HCT116 (cell line): ENCODE results near the gene TFF1. TPM values are rescaled to one million over a fixed set of nuclear protein-coding genes. Genes with fewer than 3 reads are reported as not detected.
A peak's percentile ranks its signal among the peaks of the same experiment; 100 is the strongest.

Source experiments
- ATAC-seq: fragments of 200-7000 bp; cut with Tn5 transposase; 2 replicates; pipeline ENCODE4 v1.9.1; 2020; ENCODE audit warnings: mild to moderate bottlenecking, moderate library complexity
- BruUV-seq: library from RNA; stranded (reverse); fragments of 400-500 nt; replicated peaks from 2 replicates; lab custom pipeline; 2021; lab: Mats Ljungman, UMichigan
- CTCF ChIA-PET: fragments of 300-600 bp; sonication (Branson Sonifier 250); formaldehyde crosslinking; loops from one replicate; lab custom pipeline; 2021; ENCODE audit warnings: antibody characterized with exemption; lab: Charles Lee
- POLR2A ChIA-PET: fragments of 300-600, 350-600 bp; sonication (Branson Sonifier 250); formaldehyde crosslinking; loops from one replicate; lab custom pipeline; 2021; ENCODE audit warnings: antibody characterized with exemption; lab: Charles Lee
- RAD21 ChIA-PET, 2 experiments: fragments of 300-600 bp; sonication (Branson Sonifier 250); formaldehyde crosslinking; loops; one replicate each; lab custom pipeline; 2023; ENCODE audit warnings: low total read pairs in 2 of 2; ENCODE audit not compliant: uncharacterized antibody in 2 of 2, unreplicated experiment in 2 of 2, low non-redundant PET in 1 of 2; lab: Charles Lee
- DNase-seq: peaks from one replicate; pipeline ENCODE4 v3.0.0-alpha.2; 2010; ENCODE audit warnings: low read depth, low spot score
- H2AFZ ChIP-seq: fragments of 200-600 bp; shearing (Covaris generic), sonication (generic); 2 replicates; pipeline ENCODE4 v1.6.1; 2017; ENCODE audit warnings: low read depth, mixed run types, mixed read lengths, antibody characterized with exemption, low read length; ENCODE audit not compliant: poor library complexity, severe bottlenecking
- H3K27ac ChIP-seq: 2 replicates; pipeline ENCODE4 v1.5.1; 2012; ENCODE audit warnings: low read depth, low read length
- H3K27me3 ChIP-seq: fragments of 200-600 bp; sonication (generic); 2 replicates; pipeline ENCODE4 v1.6.1; 2016; ENCODE audit warnings: mixed run types, low read length, mixed read lengths; ENCODE audit not compliant: insufficient read depth
- H3K36me3 ChIP-seq, 2 experiments: fragments of 200-500 bp in 1 of 2; fragments of 200-600 bp in 1 of 2; sonication (Bioruptor generic) in 1 of 2; sonication (generic) in 1 of 2; 2 replicates each; pipeline versions ENCODE4 v1.5.1 to v1.6.1; 2014 to 2016; ENCODE audit warnings: low read length in 2 of 2, inconsistent platforms in 1 of 2, mixed read lengths in 1 of 2, mixed run types in 1 of 2; ENCODE audit not compliant: insufficient read depth in 2 of 2, control insufficient read depth in 1 of 2
- H3K4me1 ChIP-seq, 2 experiments: fragments of 200-600 bp in 1 of 2; sonication (generic) in 1 of 2; 2 replicates each; pipeline versions ENCODE4 v1.5.1 to v1.6.1; 2012 to 2017; ENCODE audit warnings: low read length in 2 of 2, inconsistent platforms in 1 of 2, mild to moderate bottlenecking in 1 of 2, mixed read lengths in 1 of 2, mixed run types in 1 of 2, moderate library complexity in 1 of 2; ENCODE audit not compliant: insufficient read depth in 2 of 2, control insufficient read depth in 1 of 2
- H3K4me2 ChIP-seq: fragments of 200-600 bp; sonication (generic); 2 replicates; pipeline ENCODE4 v1.6.1; 2017; ENCODE audit warnings: mixed run types, low read length, mixed read lengths
- H3K4me3 ChIP-seq, 2 experiments: fragments of 200-600 bp in 1 of 2; sonication (generic) in 1 of 2; replicated peaks in 1 of 2; 2 replicates each; pipeline ENCODE4 v1.5.1; 2011 to 2016; ENCODE audit warnings: low read length in 2 of 2, control low read depth in 1 of 2, low read depth in 1 of 2, mild to moderate bottlenecking in 1 of 2, mixed read lengths in 1 of 2, mixed run types in 1 of 2
- H3K79me2 ChIP-seq: fragments of 200-600 bp; sonication (generic); 2 replicates; pipeline ENCODE4 v1.6.1; 2017; ENCODE audit warnings: mild to moderate bottlenecking, mixed run types, low read length, moderate library complexity, mixed read lengths; ENCODE audit not compliant: insufficient read depth
- H3K9ac ChIP-seq: fragments of 200-600 bp; sonication (generic); 2 replicates; pipeline ENCODE4 v1.6.1; 2016; ENCODE audit warnings: low read length, mixed read lengths
- H3K9me2 ChIP-seq: fragments of 200-600 bp; sonication (generic), shearing (Covaris generic); 2 replicates; pipeline ENCODE4 v1.6.1; 2017; ENCODE audit warnings: mixed run types, mild to moderate bottlenecking, moderate library complexity; ENCODE audit not compliant: insufficient read depth
- H3K9me3 ChIP-seq, 2 experiments: fragments of 200-500 bp in 1 of 2; fragments of 200-600 bp in 1 of 2; sonication (Bioruptor generic) in 1 of 2; sonication (generic) in 1 of 2; 2 replicates each; pipeline ENCODE4 v1.6.1; 2014 to 2017; ENCODE audit warnings: low read length in 2 of 2, mixed read lengths in 2 of 2, inconsistent platforms in 1 of 2, low read depth in 1 of 2, mild to moderate bottlenecking in 1 of 2, mixed run types in 1 of 2, moderate library complexity in 1 of 2; ENCODE audit not compliant: control insufficient read depth in 1 of 2, insufficient read depth in 1 of 2
- H4K20me1 ChIP-seq: fragments of 200-600 bp; sonication (generic), shearing (Covaris generic); 2 replicates; pipeline ENCODE4 v1.6.1; 2017; ENCODE audit warnings: mixed run types, mild to moderate bottlenecking, moderate library complexity; ENCODE audit not compliant: insufficient read depth
- CBX3 ChIP-seq: IDR thresholded peaks from 2 replicates; pipeline ENCODE4 v1.6.1; 2012; ENCODE audit warnings: low read depth
- CEBPB ChIP-seq: IDR thresholded peaks from 2 replicates; pipeline ENCODE4 v1.6.1; 2012; ENCODE audit warnings: low read depth
- FOSL1 ChIP-seq: IDR thresholded peaks from 2 replicates; pipeline ENCODE4 v1.6.1; 2012; ENCODE audit warnings: low read depth
- POLR2AphosphoS5 ChIP-seq: IDR thresholded peaks from 2 replicates; pipeline ENCODE4 v1.6.1; 2011; ENCODE audit warnings: mild to moderate bottlenecking, low read depth, low read length, moderate library complexity
- SIN3A ChIP-seq: IDR thresholded peaks from 2 replicates; pipeline ENCODE4 v1.6.1; 2012; ENCODE audit warnings: low read depth
- TCF7L2 ChIP-seq: IDR thresholded peaks from 2 replicates; pipeline ENCODE4 v1.7.0; 2011; ENCODE audit warnings: borderline replicate concordance, inconsistent platforms; ENCODE audit not compliant: insufficient read depth, insufficient read length; ENCODE audit errors: extremely low read depth
- YY1 ChIP-seq: IDR thresholded peaks from 2 replicates; pipeline ENCODE4 v1.6.1; 2011; ENCODE audit warnings: low read length, low read depth, moderate library complexity, mild to moderate bottlenecking; ENCODE audit not compliant: insufficient replicate concordance; ENCODE audit errors: extremely low read depth
- intact Hi-C: fragments of 100-400 bp; cut with micrococcal nuclease; formaldehyde crosslinking; loops from 2 replicates; pipeline ENCODE4 v1.10.0; 2022
- total RNA-seq: library from RNA; stranded (reverse); gene quantifications from one replicate; pipeline ENCODE4 v1.2.1, GENCODE V29; 2021; ENCODE audit not compliant: unreplicated experiment
- TF ChIP-seq, protein P1 (sequence below), 3 experiments: fragments of 200-600 bp in 1 of 3; sonication (generic) in 1 of 3; IDR thresholded peaks in 2 of 3; conservative IDR thresholded peaks in 1 of 3; 2 replicates each; pipeline ENCODE4 v1.5.1; 2012 to 2017; ENCODE audit warnings: low read depth in 2 of 3, low read length in 2 of 3, antibody characterized with exemption in 1 of 3, borderline replicate concordance in 1 of 3, control low read depth in 1 of 3, mild to moderate bottlenecking in 1 of 3, mixed read lengths in 1 of 3, mixed run types in 1 of 3, moderate library complexity in 1 of 3; ENCODE audit not compliant: insufficient read depth in 1 of 3

TFF1 gene
- total RNA-seq, 1 experiment from 2014 or later = 0.61 TPM

DNA sequence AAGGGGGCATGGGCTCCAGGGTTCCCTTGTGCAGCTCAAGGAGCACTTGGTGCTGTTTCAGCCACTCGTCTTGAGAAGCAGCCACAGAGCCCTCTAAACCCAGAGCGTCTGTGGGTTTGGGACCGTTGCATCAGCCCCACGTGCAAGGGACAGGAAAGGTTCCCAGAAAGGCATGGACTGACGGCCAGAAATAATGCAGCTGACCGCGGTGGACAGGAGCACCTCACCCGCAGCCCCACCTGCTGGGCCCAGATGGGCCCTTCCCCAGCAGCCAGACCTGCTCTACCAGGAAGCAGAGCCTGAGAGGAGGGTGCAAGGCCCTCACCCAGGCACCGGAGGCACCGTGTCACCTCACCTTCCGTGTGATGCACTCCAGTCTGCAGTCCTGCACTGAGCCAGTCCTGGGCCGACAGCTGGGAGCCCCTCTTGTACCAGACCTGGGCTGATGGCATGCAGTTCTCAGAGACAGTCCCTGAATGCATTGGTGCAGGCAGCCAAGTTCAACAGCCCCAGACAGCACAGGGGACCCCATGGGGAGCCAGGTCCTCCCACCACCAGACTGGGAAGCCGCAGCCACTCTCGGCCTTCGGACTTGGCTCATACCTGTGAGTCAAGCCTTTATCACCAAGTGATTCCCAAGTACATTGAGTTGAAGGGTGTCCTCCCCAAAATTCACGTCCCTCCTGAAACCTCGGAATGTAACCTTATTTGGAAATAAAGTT, 46.3 kb downstream of the TFF1 start:
- Histone ChIP-seq H3K4me1 (no peaks in the 10 kb centered on the region), H3K9me3 (no peaks in the 10 kb centered on the region), H3K27ac (no peak overlapping the region), H3K4me2 (no peak overlapping the region), H4K20me1 (no peaks in the 10 kb centered on the region), H3K27me3 (peaks cover 7% of the 10 kb centered on the region; the same call in 1 of the 2 replicates), H2AFZ (no peak overlapping the region), H3K9ac (no peak overlapping the region), H3K9me2 (no peaks in the 10 kb centered on the region), H3K79me2 (no peaks in the 10 kb centered on the region), H3K4me3 (no peak overlapping the region), H3K36me3 (no peaks in the 10 kb centered on the region)
- ATAC-seq (peak; percentile 63), DNase-seq (no peak)
- ChIA-PET RAD21 (no interaction called here), CTCF (interaction anchor here (2.1 kb wide), 1 partner anchor 10 kb away, joined by 7 read pairs; no protein-coding TSS in a partner anchor), POLR2A (no interaction called here)
- no peak for TF ChIP-seq CEBPB
- BruUV-seq = no TSS peak
- intact Hi-C loops = no loop called here

DNA sequence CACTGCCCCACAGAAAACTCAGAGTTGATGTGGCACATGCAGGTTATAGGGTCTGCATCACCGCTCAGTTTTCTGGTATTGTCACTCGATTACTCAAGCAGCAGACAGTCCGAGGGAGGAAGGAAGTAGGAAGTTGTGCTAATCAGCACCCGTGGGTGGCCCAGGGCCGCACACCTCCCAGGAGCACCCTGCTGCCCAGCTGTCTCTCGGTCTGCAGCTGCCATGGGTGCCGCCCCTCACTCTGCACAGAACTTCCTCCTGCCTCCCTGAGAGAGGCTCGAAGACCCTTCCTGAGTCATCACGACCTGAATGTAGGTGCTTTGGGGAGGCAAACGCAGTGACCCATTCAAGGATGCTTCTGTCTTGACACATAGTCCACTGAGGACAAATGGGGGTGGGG, 47.0 kb downstream of the TFF1 start:
- ATAC-seq (no peak), DNase-seq (no peak)
- intact Hi-C loops = no loop called here
- no peaks in the 10 kb centered on the region for H3K79me2 ChIP-seq
- CTCF ChIA-PET = interaction anchor here (2.1 kb wide), 1 partner anchor 9 kb away, joined by 7 read pairs; no protein-coding TSS in a partner anchor
- H3K9me2 ChIP-seq = no peaks in the 10 kb centered on the region
- no peak overlapping the region for H3K4me2 ChIP-seq
- H3K4me1 ChIP-seq = no peaks in the 10 kb centered on the region
- TF ChIP-seq FOSL1 (no peak), YY1 (no peak), CBX3 (no peak), SIN3A (no peak), TCF7L2 (no peak), POLR2AphosphoS5 (no peak)
- TF ChIP-seq, protein P1, sequence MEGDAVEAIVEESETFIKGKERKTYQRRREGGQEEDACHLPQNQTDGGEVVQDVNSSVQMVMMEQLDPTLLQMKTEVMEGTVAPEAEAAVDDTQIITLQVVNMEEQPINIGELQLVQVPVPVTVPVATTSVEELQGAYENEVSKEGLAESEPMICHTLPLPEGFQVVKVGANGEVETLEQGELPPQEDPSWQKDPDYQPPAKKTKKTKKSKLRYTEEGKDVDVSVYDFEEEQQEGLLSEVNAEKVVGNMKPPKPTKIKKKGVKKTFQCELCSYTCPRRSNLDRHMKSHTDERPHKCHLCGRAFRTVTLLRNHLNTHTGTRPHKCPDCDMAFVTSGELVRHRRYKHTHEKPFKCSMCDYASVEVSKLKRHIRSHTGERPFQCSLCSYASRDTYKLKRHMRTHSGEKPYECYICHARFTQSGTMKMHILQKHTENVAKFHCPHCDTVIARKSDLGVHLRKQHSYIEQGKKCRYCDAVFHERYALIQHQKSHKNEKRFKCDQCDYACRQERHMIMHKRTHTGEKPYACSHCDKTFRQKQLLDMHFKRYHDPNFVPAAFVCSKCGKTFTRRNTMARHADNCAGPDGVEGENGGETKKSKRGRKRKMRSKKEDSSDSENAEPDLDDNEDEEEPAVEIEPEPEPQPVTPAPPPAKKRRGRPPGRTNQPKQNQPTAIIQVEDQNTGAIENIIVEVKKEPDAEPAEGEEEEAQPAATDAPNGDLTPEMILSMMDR (IDR thresholded peaks at IDR 0.05 in 2 of 3, conservative IDR thresholded peaks at IDR 0.05 in 1 of 3; ENCODE audit: borderline replicate concordance in 1 of 3, insufficient read depth in 1 of 3, low read depth in 2 of 3, low read length in 2 of 3) = no peak
- H3K27me3 ChIP-seq = 0 out of 2 replicates have a peak, but pooled peaks cover under 1% of the 10 kb centered on the region
- no peaks in the 10 kb centered on the region for H3K9me3 ChIP-seq
- no peaks in the 10 kb centered on the region for H4K20me1 ChIP-seq
- no peak overlapping the region for H3K27ac ChIP-seq
- RAD21 ChIA-PET = no interaction called here
- no peaks in the 10 kb centered on the region for H3K36me3 ChIP-seq
- H3K9ac ChIP-seq = no peak overlapping the region
- POLR2A ChIA-PET = no interaction called here
- no peak overlapping the region for H2AFZ ChIP-seq
- H3K4me3 ChIP-seq = no peak overlapping the region
- no TSS peak for BruUV-seq
